ENCODE results near the gene SLIT1. TPM values are rescaled to one million over a fixed set of nuclear protein-coding genes. Genes with fewer than 3 reads are reported as not detected.

The SLIT1 gene
- 3.1 TPM for total RNA-seq

DNA sequence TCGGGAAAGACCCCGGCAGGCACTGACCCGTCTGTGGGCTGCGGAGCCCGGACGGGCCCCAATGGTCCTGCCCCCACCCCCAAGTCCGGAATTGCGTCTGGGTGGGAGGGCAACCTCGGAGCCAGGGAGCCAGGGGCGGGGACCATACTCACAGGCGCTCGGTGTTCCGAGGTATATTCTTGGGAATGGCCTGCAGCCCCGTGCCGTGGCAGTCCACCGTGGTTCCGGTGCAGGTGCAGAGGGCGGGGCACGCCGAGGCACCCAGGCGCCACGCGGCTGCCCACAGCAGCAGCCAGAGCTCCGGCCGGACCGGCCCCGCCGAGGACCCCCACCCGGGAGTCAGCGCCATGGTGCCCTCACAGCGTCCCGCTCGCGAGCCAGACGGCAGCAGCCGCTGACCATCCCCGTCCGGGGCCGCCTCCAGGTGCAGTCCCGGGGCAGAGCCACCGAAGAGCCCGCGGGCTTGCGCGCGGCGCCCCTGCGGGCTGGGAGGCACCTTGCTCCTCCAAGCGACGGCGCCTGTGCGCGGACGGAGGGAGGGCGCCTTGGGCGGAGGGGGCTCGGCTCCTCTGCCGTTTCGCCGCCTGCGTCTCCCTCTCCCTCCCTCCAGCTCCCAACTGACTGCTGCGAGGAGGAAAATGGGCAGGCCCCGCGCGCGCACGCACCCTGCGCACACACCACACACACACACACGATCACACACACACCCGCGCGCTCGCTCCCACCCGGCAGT lies at the start of gene SLIT1:
TSS of gene SLIT1 (minus strand) at position 634 of the 733 bp plus-strand sequence. CDS start at position 349, 285 bp downstream.
- DNase-seq (ENCODE audit: low spot score) (no peak), ATAC-seq (no peak)
- intact Hi-C loops (cut with DNase I) = no loop called here

GRCh38 chr10:97235353-97235752 lies 49.6 kb upstream of the SLIT1 start:
- DNase-seq (ENCODE audit: low spot score) (no peak), ATAC-seq (no peak)
- intact Hi-C loops (cut with DNase I) = no loop called here

GRCh38 chr10:97234400-97234799 lies 48.6 kb upstream of the SLIT1 start:
- intact Hi-C loops (cut with DNase I) = no loop called here
- ATAC-seq = no peak
- no peak for DNase-seq (ENCODE audit: low spot score)

- no peak for DNase-seq (ENCODE audit: low spot score)
- no peak for ATAC-seq
- intact Hi-C loops (cut with DNase I) = no loop called here
Measured at GRCh38 chr10:97230146-97230545, 44.4 kb upstream of the SLIT1 start.

- intact Hi-C loops (cut with DNase I) = no loop called here
- DNase-seq (ENCODE audit: low spot score) = no peak
- ATAC-seq = no peak
Measured at GRCh38 chr10:97229322-97230015, 43.7 kb upstream of the SLIT1 start.

DNA sequence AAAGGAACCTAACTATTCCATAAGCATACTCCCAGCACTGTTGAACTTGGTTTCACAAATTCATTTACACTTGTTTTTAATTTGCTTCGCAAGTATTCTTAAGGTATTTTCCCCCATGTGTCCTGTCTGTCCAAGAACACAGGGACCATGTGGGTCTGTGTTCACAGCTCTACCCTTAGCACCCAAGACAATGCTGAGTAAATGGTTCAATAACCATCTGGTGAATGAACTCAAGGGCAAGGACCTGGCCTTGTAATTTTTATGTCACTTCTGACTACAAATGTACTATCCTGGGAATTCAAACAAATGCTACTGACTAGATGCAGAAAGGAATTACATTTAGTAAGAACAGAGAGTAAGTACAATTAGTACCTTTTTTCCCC lies 43.0 kb upstream of the SLIT1 start:
- intact Hi-C loops (cut with DNase I) = no loop called here
- no peak for ATAC-seq
- DNase-seq (ENCODE audit: low spot score) = no peak

DNA sequence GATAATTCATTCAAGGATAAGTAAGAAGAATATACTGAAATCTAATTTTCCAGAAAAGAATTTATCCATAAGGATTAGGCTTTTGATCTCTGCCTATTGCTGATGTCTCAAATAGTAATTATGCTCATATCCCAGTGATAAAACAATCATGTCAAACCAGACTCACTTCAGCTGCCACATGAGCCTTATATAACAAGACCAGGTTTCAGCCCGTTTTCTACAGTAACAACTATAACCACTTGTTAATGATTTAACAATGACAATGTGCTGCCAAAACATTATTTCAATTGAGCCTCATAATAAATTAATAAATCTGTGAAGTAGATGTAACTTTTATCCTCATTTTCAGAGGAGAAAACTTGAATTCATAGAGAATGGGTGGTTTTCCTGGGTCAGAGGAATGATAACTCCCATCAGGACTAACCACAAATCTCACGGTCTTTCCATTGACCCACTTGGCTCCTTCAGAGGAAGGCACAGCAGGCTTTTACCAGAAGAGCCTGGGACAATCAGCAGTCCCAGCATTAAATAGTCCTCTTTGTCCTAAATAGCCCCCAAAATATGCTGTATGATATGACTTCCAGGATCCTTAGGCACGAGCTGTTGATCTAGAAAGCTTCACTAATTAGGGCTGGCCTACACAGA lies 42.5 kb upstream of the SLIT1 start:
- DNase-seq (ENCODE audit: low spot score) (no peak), ATAC-seq (no peak)
- intact Hi-C loops (cut with DNase I) = no loop called here

DNA sequence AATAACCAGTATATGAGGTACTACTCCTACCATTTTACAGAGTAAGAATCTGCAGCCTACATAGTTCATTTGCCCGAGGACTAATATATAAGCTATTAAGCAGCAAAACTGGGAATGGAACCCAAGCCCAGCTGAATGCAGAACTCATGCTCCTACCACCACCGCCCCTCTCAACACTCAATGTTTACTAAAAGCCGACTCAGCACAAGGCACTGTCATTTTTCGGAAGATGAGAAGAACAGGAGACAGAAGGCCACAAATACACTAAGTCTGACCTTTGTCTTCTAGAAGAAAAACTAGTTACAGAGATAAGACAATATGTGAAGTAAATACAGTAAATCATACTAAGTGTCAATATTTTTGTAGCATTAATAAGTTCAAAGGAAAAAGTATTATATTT lies 40.6 kb upstream of the SLIT1 start:
- ATAC-seq (no peak), DNase-seq (ENCODE audit: low spot score) (no peak)
- intact Hi-C loops (cut with DNase I) = no loop called here

GRCh38 chr10:97224483-97225435 lies 39.0 kb upstream of the SLIT1 start:
- DNase-seq (ENCODE audit: low spot score) (peak; percentile 45), ATAC-seq (no peak)
- intact Hi-C loops (cut with DNase I) = no loop called here

- intact Hi-C loops (cut with DNase I) = no loop called here
- ATAC-seq (no peak), DNase-seq (ENCODE audit: low spot score) (peak; percentile 15)
Measured at GRCh38 chr10:97222326-97222961, 36.7 kb upstream of the SLIT1 start.

GRCh38 chr10:97220355-97220754 lies 34.6 kb upstream of the SLIT1 start:
- ATAC-seq = no peak
- intact Hi-C loops (cut with DNase I) = no loop called here
- no peak for DNase-seq (ENCODE audit: low spot score)

DNA sequence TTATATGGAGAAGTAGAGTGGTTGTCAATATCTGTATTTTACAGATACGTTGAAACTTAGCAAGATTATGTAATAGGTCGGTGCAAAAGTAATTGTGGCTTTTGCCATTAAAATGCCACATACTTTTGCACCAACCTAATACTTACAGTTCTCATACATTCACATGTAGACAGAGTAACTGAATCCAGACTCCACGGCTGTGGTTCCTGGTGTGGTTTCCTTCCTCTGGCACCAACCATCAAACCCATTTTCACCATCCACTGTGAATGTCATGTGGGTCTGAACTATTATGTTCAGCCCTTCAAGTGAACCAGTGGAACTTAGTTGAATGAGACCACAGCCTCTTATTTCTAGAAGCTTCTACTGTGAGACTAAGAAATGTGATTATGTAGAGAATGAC lies 31.5 kb upstream of the SLIT1 start:
- intact Hi-C loops (cut with DNase I) = no loop called here
- DNase-seq (ENCODE audit: low spot score) (no peak), ATAC-seq (no peak)

- ATAC-seq (no peak), DNase-seq (ENCODE audit: low spot score) (peak; percentile 28)
- intact Hi-C loops (cut with DNase I) = no loop called here
Measured at GRCh38 chr10:97215619-97216260, 30.0 kb upstream of the SLIT1 start.

DNA sequence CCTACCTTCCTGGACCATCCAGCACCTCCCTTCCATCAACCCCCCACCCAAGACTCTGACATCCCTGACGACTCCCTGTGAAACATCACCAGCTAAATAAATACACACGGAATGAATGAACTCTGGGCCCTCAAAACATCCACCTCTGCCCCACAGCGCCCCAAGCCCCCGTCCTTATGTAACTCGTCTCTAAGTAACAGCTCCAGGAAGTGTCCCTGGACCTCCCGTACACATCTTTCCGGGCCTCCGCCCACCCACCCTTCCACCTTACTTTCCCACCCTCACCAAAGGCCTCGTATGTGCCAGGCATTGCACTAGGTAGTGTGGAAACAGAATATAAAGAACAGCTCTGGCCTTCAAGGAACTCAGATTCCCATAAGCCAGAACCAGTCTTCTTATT lies 27.7 kb upstream of the SLIT1 start:
- DNase-seq (ENCODE audit: low spot score) (peak; percentile 49), ATAC-seq (no peak)
- intact Hi-C loops (cut with DNase I) = no loop called here

DNA sequence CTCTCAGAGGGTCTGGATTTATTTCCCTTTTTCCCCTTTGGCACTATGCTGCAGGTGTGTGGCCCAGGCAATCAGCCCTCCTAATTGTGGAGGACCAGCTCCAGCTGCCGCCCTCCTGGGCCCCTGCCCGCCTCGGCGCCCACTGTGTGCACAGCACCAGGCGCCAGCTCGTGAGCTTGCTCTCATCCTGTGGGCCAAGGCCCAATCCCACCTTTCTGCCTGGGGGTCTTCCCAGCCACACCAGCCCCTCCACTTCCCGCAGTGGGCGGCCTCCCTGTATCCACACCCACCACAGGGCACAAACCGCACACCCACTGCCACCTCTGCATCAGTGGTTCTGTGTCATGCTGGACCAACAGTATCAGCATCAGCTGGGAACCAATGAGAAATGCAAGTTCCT lies 25.5 kb upstream of the SLIT1 start:
- intact Hi-C loops (cut with DNase I) = no loop called here
- DNase-seq (ENCODE audit: low spot score) (peak; percentile 49), ATAC-seq (no peak)

DNA sequence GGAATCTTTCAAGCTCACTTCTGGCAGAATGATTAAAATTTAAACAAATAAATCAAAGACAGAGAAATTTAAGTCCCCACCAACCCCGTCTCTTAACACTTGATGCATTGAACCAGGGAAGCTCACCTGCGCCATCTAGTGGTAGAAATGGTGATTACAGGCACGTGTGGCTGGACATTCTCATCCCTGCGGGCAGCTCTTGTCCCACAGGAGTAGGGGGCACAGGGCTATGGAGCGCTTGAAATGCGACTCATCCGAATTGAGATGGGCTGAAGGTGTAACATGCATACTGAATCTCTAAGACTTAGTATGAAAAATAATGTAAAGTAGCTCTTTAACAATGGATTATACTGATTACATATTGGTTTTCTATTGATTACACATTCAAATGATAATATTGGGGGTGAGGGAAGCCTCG lies 24.8 kb upstream of the SLIT1 start:
- intact Hi-C loops (cut with DNase I) = no loop called here
- DNase-seq (ENCODE audit: low spot score) (peak; percentile 81), ATAC-seq (peak; percentile 66)

GRCh38 chr10:97207756-97208346 lies 22.1 kb upstream of the SLIT1 start:
- ATAC-seq = no peak
- peak; percentile 17 for DNase-seq (ENCODE audit: low spot score)
- intact Hi-C loops (cut with DNase I) = loop anchor here (10.0 kb wide), 1 partner anchor 143 kb away; no protein-coding TSS in a partner anchor

GRCh38 chr10:97207131-97207530 lies 21.4 kb upstream of the SLIT1 start:
- intact Hi-C loops (cut with DNase I) = loop anchor here (10.0 kb wide), 1 partner anchor 142 kb away; no protein-coding TSS in a partner anchor
- DNase-seq (ENCODE audit: low spot score) = peak; percentile 47
- no peak for ATAC-seq

All from sciatic nerve (tissue), 2 donors.